Measurements from ENCODE around the gene HSF5. TPM values are rescaled to one million over a fixed set of nuclear protein-coding genes. Genes with fewer than 3 reads are reported as not detected.
A peak's percentile ranks its signal among the peaks of the same experiment; 100 is the strongest.

HSF5 gene, protein sequence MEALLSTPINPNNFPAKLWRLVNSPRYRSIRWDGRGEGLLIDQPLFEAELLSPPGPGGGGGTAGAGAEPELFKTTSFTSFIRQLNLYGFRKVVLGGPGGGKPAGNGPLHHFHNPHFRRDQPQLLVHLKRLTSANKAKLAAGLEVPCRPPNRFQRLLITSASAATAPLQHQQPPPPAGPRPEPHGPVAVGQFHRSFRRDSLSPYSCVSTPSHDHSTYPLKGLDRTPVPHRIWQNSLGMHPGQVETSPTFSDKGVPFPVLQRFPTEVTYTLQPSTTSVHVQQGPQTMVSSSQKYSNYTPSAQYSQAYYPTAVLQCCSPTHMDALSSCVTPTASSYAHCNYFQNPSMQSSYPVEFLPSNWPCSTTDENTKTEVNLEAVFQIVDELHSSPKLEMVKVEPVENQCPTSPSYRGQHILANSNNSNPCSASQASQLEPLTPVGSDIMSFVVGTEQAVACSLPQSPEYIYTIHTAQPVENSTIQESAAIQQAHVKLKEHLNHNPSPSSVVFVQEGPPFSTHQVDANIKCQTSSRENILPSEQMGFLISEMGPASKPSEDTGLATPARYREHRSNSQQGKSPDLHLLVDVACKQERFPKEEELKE
- total RNA-seq (2014; rRNA removed; shearing (Covaris generic)), result not detected in 2 replicates

DNA sequence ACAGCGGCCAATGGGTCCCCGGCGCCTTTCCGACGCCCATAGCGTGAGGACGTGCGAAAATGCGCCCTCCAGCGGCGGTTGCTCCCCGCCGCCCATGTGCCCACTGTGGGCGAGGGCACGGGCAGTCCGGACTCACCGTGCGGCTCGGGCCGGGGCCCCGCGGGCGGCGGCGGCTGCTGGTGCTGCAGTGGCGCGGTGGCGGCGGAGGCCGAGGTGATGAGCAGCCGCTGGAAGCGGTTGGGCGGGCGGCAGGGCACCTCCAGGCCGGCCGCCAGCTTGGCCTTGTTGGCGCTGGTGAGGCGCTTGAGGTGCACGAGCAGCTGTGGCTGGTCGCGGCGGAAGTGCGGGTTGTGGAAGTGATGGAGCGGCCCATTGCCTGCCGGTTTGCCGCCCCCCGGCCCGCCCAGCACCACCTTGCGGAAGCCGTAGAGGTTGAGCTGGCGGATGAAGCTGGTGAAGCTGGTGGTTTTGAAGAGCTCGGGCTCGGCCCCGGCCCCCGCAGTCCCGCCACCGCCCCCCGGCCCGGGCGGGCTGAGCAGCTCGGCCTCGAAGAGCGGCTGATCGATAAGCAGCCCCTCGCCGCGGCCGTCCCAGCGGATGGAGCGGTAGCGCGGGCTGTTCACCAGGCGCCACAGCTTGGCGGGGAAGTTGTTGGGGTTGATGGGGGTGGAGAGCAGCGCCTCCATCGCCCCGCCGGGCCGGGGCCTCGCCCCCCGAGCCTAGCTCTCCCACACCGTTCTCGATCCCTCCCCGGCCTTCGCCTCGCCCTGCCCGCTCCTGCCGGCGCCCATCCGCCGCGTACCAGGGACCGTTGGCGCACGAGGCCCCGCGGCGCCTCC is at the start of gene HSF5:
Gene HSF5, minus strand, starts transcription at position 820 of the 839 bp plus-strand sequence. Its CDS starts 134 bp downstream, at position 686.
- no peak for DNase-seq (ENCODE audit: low spot score)
- in situ Hi-C loops (cut with HindIII; ENCODE audit: low sequenced_read_pairs), result no loop called here

GRCh38 chr17:58537266-58537665 is 49.1 kb upstream of the HSF5 start:
- no peak for DNase-seq (ENCODE audit: low spot score)
- in situ Hi-C loops (cut with HindIII; ENCODE audit: low sequenced_read_pairs), result no loop called here

DNA sequence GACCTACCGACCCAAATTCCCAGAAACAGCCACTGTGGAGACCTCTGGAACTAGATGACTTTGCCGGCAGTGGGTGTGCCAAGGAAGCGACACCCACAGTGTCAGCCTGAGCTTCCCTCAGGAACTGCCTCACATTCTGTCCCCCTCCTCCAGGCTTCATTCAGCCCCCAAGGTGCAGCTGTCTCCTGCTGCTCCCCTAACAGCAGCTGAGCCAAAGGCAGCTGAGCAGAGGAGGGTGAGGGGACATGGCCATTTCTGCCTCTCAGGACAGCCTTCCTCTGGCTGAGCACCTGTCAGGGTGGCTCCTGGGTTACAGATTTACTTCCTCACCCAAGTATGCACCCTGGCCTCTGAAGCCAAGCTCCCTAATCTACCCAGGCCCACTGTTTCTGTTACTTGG is 48.3 kb upstream of the HSF5 start:
- in situ Hi-C loops (cut with HindIII; ENCODE audit: low sequenced_read_pairs), result no loop called here
- DNase-seq (ENCODE audit: low spot score), result no peak

GRCh38 chr17:58535431-58535830 is 47.2 kb upstream of the HSF5 start:
- DNase-seq (ENCODE audit: low spot score), result no peak
- in situ Hi-C loops (cut with HindIII; ENCODE audit: low sequenced_read_pairs), result no loop called here

DNA sequence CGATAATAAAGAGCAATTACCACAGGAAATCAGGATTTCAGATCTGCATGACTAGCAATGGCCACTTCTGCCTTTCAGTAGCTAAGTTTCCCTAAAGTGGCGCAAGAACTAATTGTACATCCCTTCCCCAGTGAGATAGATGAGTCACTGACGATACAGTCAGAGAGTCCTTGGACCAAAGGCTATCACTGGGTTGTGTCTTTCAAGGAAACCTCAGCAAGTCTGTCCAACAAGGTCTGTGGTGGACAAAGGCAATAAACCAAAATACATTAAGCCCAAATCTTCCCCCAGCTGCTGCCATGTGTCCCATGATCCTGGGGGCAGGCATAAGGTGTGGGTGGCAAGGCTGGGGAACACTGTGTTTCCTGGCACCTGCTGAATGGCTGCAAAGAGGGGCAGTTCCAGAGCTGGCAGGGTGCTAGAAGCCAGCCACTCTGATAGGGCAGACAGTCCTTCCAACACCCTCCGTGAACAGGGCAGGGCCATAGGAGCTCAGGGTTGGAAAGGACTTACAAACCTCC is 46.8 kb upstream of the HSF5 start:
- in situ Hi-C loops (cut with HindIII; ENCODE audit: low sequenced_read_pairs), result no loop called here
- peak; percentile 30 for DNase-seq (ENCODE audit: low spot score)

GRCh38 chr17:58534331-58534730 is 46.1 kb upstream of the HSF5 start:
- no peak for DNase-seq (ENCODE audit: low spot score)
- in situ Hi-C loops (cut with HindIII; ENCODE audit: low sequenced_read_pairs), result no loop called here

DNA sequence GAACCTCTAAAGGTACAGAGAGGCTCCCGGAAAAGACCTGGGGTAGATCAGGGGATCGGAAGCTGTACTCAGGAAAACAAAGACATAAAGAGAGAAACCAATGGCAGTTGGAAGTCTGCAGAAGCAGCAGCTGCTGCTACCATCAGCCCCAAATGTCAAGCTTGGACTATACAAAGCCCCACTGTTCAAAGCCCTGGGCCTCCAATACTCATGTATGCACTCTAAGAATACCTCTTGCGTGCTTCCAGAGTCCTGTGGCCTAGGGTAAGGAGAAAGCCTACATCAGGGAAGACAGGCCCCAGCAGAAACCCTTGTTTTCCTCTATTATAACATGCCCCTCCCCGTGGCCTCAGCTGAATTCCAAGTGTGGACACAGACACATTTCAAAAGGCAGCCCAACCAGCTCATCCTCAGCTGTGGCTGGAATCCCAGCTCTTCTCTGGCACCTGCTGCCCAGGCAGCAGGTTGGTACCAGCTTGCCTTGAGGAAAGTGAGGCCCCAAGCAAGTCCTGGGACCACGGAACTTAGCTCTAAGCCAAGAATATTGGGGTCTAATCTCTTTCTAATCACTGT is 45.5 kb upstream of the HSF5 start:
- peak; percentile 61 for DNase-seq (ENCODE audit: low spot score)
- in situ Hi-C loops (cut with HindIII; ENCODE audit: low sequenced_read_pairs), result no loop called here

DNA sequence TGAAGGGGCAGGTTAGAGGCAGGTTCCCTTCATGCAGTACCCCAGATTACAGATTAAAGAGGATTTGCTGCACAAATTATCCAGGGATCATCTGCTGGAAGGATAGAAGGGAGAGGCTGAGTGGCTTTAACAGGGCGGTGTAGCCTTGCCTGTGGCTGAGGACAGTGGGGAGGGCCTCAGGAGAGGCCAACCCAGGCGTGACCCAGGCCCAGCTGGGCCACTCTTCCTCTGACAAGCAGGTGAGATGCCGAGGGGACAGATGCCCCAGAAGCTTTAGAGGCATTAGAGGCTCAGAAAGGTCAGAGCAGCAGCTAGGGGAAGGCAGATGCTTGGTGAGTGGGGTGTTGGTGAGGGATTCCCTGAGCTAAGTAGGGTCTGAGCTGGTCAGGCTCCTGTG is 44.3 kb upstream of the HSF5 start:
- in situ Hi-C loops (cut with HindIII; ENCODE audit: low sequenced_read_pairs), result no loop called here
- no peak for DNase-seq (ENCODE audit: low spot score)

DNA sequence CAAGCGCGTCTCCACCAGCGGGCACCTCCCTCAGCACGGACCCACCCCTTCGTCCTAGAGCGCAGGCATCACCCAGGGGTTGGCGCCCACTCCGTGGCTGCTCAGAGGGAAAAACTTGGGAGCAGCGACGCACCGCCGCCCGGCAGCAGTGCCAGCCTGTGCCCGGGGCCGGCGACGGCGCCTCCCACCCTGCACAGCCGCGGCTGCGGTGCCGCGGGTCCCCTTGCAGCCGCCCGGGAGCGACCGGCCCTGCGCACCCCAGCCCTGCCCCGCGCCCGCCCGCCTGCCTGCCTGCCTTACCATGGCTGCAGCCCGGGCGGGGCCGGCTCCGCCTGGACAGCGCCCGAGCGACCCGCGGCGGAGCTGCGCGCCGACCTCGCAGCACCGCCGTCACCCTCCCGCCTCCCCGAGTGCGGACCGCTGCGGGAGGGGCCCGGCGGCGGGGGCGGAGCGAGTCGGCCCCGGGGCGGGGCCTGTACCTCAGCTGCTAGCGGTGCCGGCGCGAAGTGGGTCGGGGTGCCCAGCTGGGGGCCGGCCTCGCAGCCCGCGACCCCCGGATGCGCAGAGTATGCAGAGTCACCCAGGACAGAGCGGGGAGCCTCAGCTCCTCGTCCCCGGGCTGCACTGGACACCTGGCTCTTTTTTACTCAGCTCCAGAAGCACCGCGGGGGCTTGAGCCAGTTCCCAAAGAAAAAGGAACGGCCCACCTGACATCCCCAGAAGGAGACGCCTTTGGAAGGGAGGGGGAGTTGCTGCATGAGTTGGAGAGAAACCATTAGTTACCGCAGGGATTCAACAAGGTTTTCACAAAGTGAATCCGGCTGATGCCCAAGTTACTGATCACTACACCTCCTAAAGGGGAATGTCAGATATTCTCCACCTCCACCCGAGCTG is 43.7 kb upstream of the HSF5 start:
- in situ Hi-C loops (cut with HindIII; ENCODE audit: low sequenced_read_pairs), result no loop called here
- DNase-seq (ENCODE audit: low spot score), result peak; percentile 84

DNA sequence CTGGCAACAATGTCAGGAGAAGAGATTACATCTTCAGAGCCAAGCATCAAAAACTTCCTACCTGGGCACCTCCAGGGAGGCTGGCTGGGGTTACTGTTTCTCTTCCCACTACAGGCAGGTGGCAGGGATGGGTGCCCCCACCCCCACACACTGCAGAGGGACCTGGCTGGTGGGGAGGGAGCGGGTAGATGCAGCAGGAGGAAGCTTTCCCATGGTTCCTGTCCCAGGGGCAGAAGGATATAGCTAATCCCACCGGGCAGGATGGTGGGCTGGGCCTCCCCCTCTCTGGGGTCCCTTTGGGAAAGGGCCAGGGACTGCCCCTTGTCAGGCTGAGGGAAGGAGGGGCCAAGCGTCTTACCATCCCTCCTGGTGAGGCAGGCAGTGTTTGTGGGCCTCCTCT is 42.9 kb upstream of the HSF5 start:
- in situ Hi-C loops (cut with HindIII; ENCODE audit: low sequenced_read_pairs), result no loop called here
- peak; percentile 63 for DNase-seq (ENCODE audit: low spot score)

- in situ Hi-C loops (cut with HindIII; ENCODE audit: low sequenced_read_pairs), result no loop called here
- DNase-seq (ENCODE audit: low spot score), result peak; percentile 68
Observed at GRCh38 chr17:58530655-58531054, 42.4 kb upstream of the HSF5 start.

DNA sequence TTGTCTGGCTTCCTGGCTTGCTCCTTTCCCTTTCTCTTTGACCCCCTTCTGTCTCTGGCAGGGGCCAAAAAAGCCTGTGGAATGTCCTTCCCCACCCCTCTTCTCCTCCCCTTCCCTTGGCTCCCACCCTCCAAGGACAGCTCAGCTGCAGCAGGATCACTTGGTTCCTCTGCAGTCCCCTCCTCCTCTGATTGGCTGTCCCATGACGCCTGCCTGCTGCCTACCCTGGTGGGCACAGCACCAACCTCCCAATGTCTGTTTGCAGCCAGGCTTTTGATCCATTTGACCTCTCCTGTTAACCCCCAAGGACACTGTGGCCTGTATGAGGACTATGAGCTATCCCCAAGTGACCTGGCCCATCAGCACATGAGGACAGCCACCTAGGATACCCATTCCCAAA is 41.1 kb upstream of the HSF5 start:
- DNase-seq (ENCODE audit: low spot score), result peak; percentile 55
- in situ Hi-C loops (cut with HindIII; ENCODE audit: low sequenced_read_pairs), result no loop called here

- no peak for DNase-seq (ENCODE audit: low spot score)
- in situ Hi-C loops (cut with HindIII; ENCODE audit: low sequenced_read_pairs), result no loop called here
Observed at GRCh38 chr17:58528443-58528842, 40.2 kb upstream of the HSF5 start.

GRCh38 chr17:58527949-58528348 is 39.7 kb upstream of the HSF5 start:
- DNase-seq (ENCODE audit: low spot score), result peak; percentile 26
- in situ Hi-C loops (cut with HindIII; ENCODE audit: low sequenced_read_pairs), result no loop called here

DNA sequence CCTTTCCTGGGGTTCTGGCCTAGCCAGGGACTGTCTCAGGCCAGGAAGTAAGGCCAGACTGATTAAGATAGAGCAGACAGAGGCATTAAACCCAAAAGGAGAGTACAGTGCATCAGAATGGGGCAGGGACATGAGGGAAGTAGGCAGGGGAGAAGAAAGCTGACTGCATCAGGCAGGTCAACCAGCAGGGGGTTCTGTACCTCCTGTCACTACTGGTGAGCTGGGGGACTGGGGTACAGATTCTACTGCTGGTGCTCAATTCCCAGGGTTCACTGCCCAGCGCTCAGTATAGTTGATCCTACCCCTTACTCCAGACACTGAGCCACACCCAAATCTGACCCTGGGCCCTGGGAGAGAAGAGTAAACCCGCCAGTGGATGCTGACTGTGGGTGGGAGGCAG is 39.1 kb upstream of the HSF5 start:
- DNase-seq (ENCODE audit: low spot score), result peak; percentile 39
- in situ Hi-C loops (cut with HindIII; ENCODE audit: low sequenced_read_pairs), result no loop called here

DNA sequence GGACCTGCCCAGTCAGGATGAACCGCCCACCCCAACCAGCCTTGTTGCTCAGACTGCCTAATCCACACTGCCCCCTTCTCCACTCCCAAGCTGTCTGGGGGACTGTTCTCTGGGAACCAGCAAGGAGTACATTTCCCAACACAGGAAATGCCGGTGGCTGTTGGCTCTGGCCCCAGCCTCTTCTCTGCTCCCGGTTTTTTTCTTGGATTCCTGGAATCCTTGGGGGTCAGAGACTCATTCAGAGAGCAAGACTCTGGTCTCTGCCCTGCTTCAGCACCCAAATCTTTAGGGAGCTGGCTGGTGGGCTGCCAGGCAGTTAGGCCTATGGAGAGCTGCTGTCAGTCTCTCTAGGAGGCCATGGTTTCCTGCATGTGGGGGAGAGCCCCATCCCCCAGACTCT is 37.0 kb upstream of the HSF5 start:
- DNase-seq (ENCODE audit: low spot score), result no peak
- in situ Hi-C loops (cut with HindIII; ENCODE audit: low sequenced_read_pairs), result no loop called here

DNA sequence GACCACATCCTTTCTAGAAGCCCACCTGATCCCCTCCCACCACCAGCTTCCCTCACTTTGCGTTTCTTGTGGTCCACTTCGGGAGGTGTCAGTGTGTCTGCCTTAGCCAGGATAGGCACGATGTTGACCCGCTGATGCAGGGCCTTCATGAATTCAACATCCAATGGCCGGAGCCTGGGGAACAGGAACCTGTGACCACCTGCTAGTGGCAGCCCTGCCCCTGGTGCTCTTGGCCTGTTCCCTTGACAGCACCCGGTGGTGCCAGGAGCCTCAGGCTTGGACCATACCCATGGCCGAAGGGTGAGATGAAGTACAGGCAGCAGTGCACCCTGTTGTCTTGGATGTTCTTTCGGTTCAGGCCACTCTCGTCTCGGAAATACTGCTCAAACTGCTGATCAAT is 33.5 kb upstream of the HSF5 start:
- in situ Hi-C loops (cut with HindIII; ENCODE audit: low sequenced_read_pairs), result no loop called here
- DNase-seq (ENCODE audit: low spot score), result no peak

GRCh38 chr17:58520843-58521430 is 32.7 kb upstream of the HSF5 start:
- DNase-seq (ENCODE audit: low spot score), result peak; percentile 29
- in situ Hi-C loops (cut with HindIII; ENCODE audit: low sequenced_read_pairs), result no loop called here

Measured in G401 (cell line).